Neural cell (in vitro differentiated cells): Measurements from ENCODE around the gene AP3D1. TPM values are rescaled to one million over a fixed set of nuclear protein-coding genes. Genes with fewer than 3 reads are reported as not detected.

Experiments
- H2AFZ ChIP-seq: fragments of 200-600, 300-800 bp; sonication (generic), shearing (Covaris generic); 2 replicates; pipeline ENCODE4 v1.6.0; 2014; ENCODE audit warnings: low read depth, mild to moderate bottlenecking, antibody characterized with exemption, low read length, moderate library complexity
- H3F3A ChIP-seq: fragments of 200-600 bp; shearing (Covaris generic); 2 replicates; pipeline ENCODE4 v1.6.1; 2016; ENCODE audit warnings: mild to moderate bottlenecking, moderate library complexity, mixed read lengths, antibody characterized with exemption, low read length; ENCODE audit not compliant: insufficient read depth, poor library complexity, severe bottlenecking
- H3K27ac ChIP-seq: fragments of 200-600, 300-800 bp; sonication (generic), shearing (Covaris generic); 2 replicates; pipeline ENCODE4 v1.5.1; 2014; ENCODE audit warnings: mild to moderate bottlenecking, low read length, moderate library complexity
- H3K27me3 ChIP-seq: fragments of 300-800, 200-600 bp; sonication (generic), shearing (Covaris generic); 2 replicates; pipeline ENCODE4 v1.6.0; 2014; ENCODE audit warnings: mild to moderate bottlenecking, low read depth, low read length, moderate library complexity; ENCODE audit not compliant: insufficient read depth
- H3K36me3 ChIP-seq: fragments of 300-800, 200-600 bp; sonication (generic), shearing (Covaris generic); 2 replicates; pipeline ENCODE4 v1.5.1; 2014; ENCODE audit warnings: mild to moderate bottlenecking, antibody characterized with exemption, low read length, moderate library complexity; ENCODE audit not compliant: insufficient read depth
- H3K4me2 ChIP-seq: fragments of 300-800, 200-600 bp; sonication (generic), shearing (Covaris generic); 2 replicates; pipeline ENCODE4 v1.6.0; 2014; ENCODE audit warnings: mild to moderate bottlenecking, low read length
- H3K4me3 ChIP-seq: fragments of 300-800, 200-600 bp; sonication (generic), shearing (Covaris generic); 2 replicates; pipeline ENCODE4 v1.5.1; 2014; ENCODE audit warnings: mild to moderate bottlenecking, low read length, moderate library complexity
- H3K79me2 ChIP-seq: fragments of 200-600 bp; shearing (Covaris generic); replicated peaks from 2 replicates; pipeline ENCODE4 v1.6.0; 2014; ENCODE audit warnings: mild to moderate bottlenecking, low read length, moderate library complexity; ENCODE audit not compliant: insufficient read depth
- H3K9ac ChIP-seq: fragments of 300-800, 200-600 bp; sonication (generic), shearing (Covaris generic); 2 replicates; pipeline ENCODE4 v1.6.1; 2016; ENCODE audit warnings: mild to moderate bottlenecking, low read length, mixed read lengths
- H3K9me2 ChIP-seq: fragments of 200-600 bp; shearing (Covaris generic); 2 replicates; pipeline ENCODE4 v1.6.1; 2016; ENCODE audit warnings: mild to moderate bottlenecking, low read length, mixed read lengths; ENCODE audit not compliant: insufficient read depth
- H3K9me3 ChIP-seq: fragments of 200-600, 300-800 bp; sonication (generic), shearing (Covaris generic); 2 replicates; pipeline ENCODE4 v1.6.1; 2016; ENCODE audit warnings: mild to moderate bottlenecking, mixed run types, low read length, moderate library complexity, mixed read lengths
- H4K20me1 ChIP-seq: fragments of 200-600 bp; shearing (Covaris generic); 2 replicates; pipeline ENCODE4 v1.6.1; 2016; ENCODE audit warnings: mild to moderate bottlenecking, mixed run types; ENCODE audit not compliant: insufficient read depth
- EP300 ChIP-seq: fragments of 450-650 bp; conservative IDR thresholded peaks from 2 replicates; pipeline ENCODE4 v1.6.1; 2014; ENCODE audit warnings: antibody characterized with exemption, mild to moderate bottlenecking, moderate library complexity; ENCODE audit not compliant: poor library complexity, severe bottlenecking
- EZH2 ChIP-seq: fragments of 200-600, 300-800 bp; shearing (Covaris generic), sonication (generic); IDR thresholded peaks from 2 replicates; pipeline ENCODE4 v1.6.1; 2014; ENCODE audit warnings: antibody characterized with exemption, low read length, borderline replicate concordance, mild to moderate bottlenecking; ENCODE audit not compliant: insufficient read depth, poor library complexity, severe bottlenecking
- MXI1 ChIP-seq: fragments of 450-650 bp; conservative IDR thresholded peaks from 2 replicates; pipeline ENCODE4 v1.6.1; 2014; ENCODE audit warnings: antibody characterized with exemption, mild to moderate bottlenecking; ENCODE audit not compliant: poor library complexity, severe bottlenecking
- POLR2AphosphoS5 ChIP-seq: IDR thresholded peaks from 2 replicates; pipeline ENCODE4 v1.6.1; 2012
- RAD21 ChIP-seq: fragments of 450-650 bp; conservative IDR thresholded peaks from 2 replicates; pipeline ENCODE4 v1.6.1; 2014; ENCODE audit warnings: antibody characterized with exemption, mild to moderate bottlenecking, moderate library complexity
- REST ChIP-seq: IDR thresholded peaks from 2 replicates; pipeline ENCODE4 v1.6.1; 2012; ENCODE audit warnings: borderline replicate concordance
- SMC3 ChIP-seq: fragments of 450-650 bp; conservative IDR thresholded peaks from 2 replicates; pipeline ENCODE4 v1.6.1; 2014; ENCODE audit warnings: antibody characterized with exemption, mild to moderate bottlenecking, moderate library complexity; ENCODE audit not compliant: poor library complexity
- TAF1 ChIP-seq: IDR thresholded peaks from 2 replicates; pipeline ENCODE4 v1.6.1; 2012; ENCODE audit warnings: low read depth
- polyA plus RNA-seq: library from polyadenylated mRNA; depleted of rRNA; stranded (reverse); fragments of >200 nt; gene quantifications from 2 replicates; pipeline ENCODE4 v1.2.3, GENCODE V29; 2014
- TF ChIP-seq, protein P1 (sequence below): fragments of 450-650 bp; IDR thresholded peaks from 2 replicates; pipeline ENCODE4 v1.5.1; 2014; ENCODE audit warnings: antibody characterized with exemption, mild to moderate bottlenecking, moderate library complexity; ENCODE audit not compliant: poor library complexity, severe bottlenecking

The AP3D1 gene
- polyA plus RNA-seq, 1 donor from 2014 or later, result 60.7 TPM

GRCh38 chr19:2113439-2114211 is 37.7 kb downstream of the AP3D1 start:
- Histone ChIP-seq H3K27ac (no peak overlapping the region), H3K4me2 (no peak overlapping the region), H3K79me2 (no peaks in the 10 kb centered on the region), H3F3A (no peaks in the 10 kb centered on the region), H3K36me3 (no peaks in the 10 kb centered on the region), H3K27me3 (no peaks in the 10 kb centered on the region), H3K9me3 (no peaks in the 10 kb centered on the region), H3K4me3 (no peak overlapping the region), H3K9ac (no peak overlapping the region), H3K9me2 (no peaks in the 10 kb centered on the region), H2AFZ (no peak overlapping the region), H4K20me1 (no peaks in the 10 kb centered on the region)
- TF ChIP-seq EP300, result no peak
- TF ChIP-seq, protein P1, sequence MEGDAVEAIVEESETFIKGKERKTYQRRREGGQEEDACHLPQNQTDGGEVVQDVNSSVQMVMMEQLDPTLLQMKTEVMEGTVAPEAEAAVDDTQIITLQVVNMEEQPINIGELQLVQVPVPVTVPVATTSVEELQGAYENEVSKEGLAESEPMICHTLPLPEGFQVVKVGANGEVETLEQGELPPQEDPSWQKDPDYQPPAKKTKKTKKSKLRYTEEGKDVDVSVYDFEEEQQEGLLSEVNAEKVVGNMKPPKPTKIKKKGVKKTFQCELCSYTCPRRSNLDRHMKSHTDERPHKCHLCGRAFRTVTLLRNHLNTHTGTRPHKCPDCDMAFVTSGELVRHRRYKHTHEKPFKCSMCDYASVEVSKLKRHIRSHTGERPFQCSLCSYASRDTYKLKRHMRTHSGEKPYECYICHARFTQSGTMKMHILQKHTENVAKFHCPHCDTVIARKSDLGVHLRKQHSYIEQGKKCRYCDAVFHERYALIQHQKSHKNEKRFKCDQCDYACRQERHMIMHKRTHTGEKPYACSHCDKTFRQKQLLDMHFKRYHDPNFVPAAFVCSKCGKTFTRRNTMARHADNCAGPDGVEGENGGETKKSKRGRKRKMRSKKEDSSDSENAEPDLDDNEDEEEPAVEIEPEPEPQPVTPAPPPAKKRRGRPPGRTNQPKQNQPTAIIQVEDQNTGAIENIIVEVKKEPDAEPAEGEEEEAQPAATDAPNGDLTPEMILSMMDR, result no peak
- TF ChIP-seq MXI1, result no peak
- TF ChIP-seq TAF1, result no peak
- TF ChIP-seq EZH2, result no peak
- TF ChIP-seq RAD21, result no peak

DNA sequence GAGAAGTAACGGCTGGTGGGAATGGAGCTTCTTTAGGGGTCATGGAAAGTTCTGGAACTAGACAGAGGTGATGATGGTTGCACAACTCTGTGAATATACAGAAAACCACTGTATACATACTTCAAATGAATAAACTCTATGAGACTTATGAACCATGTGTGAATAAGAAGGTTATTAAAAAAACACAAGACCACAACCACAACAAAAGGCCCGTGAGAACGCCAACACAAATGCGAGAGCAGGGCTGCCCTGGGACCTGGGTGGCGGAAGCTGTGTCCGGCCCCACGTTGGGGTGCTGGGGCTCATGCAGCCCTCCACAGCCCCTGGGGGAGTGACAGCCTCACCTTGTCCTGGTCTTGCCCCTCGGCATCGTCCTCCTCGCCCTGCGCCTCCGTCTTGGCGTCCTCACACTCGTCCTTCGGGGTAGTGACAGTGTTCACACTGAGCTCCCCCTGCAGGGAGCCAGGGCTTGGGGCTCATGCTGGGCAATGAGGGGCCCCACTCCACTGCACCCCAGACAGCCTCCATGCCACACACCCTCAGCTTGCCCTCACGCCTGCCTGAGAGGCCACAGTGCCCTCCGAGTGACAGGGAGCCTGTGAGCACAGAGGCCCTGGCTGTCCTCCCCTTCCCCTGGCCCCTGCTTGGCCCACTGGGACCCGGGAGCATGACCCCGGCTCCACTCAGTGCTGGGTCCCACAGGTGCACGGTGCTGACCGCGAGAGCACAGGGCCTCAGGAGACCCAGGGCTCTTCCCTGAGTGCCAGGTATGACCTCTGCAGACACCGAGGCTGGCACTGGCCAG is 38.6 kb downstream of the AP3D1 start:
- H3K36me3 ChIP-seq, result no peaks in the 10 kb centered on the region
- no peak overlapping the region for H3K4me2 ChIP-seq
- H3F3A ChIP-seq, result no peaks in the 10 kb centered on the region
- TF ChIP-seq SMC3 (no peak), POLR2AphosphoS5 (no peak), MXI1 (no peak), EP300 (no peak), RAD21 (no peak), REST (no peak), TAF1 (no peak), EZH2 (no peak)
- TF ChIP-seq, protein P1, result no peak
- no peaks in the 10 kb centered on the region for H3K9me2 ChIP-seq
- H3K4me3 ChIP-seq, result no peak overlapping the region
- H3K79me2 ChIP-seq, result no peaks in the 10 kb centered on the region
- no peak overlapping the region for H2AFZ ChIP-seq
- H4K20me1 ChIP-seq, result no peaks in the 10 kb centered on the region
- no peaks in the 10 kb centered on the region for H3K27me3 ChIP-seq
- no peaks in the 10 kb centered on the region for H3K9me3 ChIP-seq
- no peak overlapping the region for H3K9ac ChIP-seq
- H3K27ac ChIP-seq, result no peak overlapping the region
